Thoracic aorta (tissue), 2 donors: Measurements from ENCODE around the gene THAP12. TPM values are rescaled to one million over a fixed set of nuclear protein-coding genes. Genes with fewer than 3 reads are reported as not detected.

ENCODE experiments used
- ATAC-seq: fragments of 150-250 bp; one replicate; pipeline ENCODE4 v1.8.0; 2017; ENCODE audit warnings: low read depth; ENCODE audit not compliant: insufficient number of reproducible peaks, low FRiP score
- DNase-seq: peaks from one replicate; pipeline ENCODE4 v3.0.0-alpha.2; 2020; ENCODE audit warnings: low spot score
- H3K27ac ChIP-seq, 2 donors: fragments of 200-600 bp; sonication (generic); 1 replicate in 1 of 2; 2 replicates in 1 of 2; pipeline ENCODE4 v1.5.1; 2016; ENCODE audit warnings: mild to moderate bottlenecking in 2 of 2, moderate library complexity in 2 of 2
- H3K27me3 ChIP-seq: fragments of 200-600 bp; sonication (generic); replicated peaks from 2 replicates; pipeline ENCODE4 v1.6.0; 2016; ENCODE audit warnings: mild to moderate bottlenecking; ENCODE audit not compliant: insufficient read depth
- H3K36me3 ChIP-seq: fragments of 200-600 bp; sonication (generic); one replicate; pipeline ENCODE4 v1.5.1; 2016
- H3K4me1 ChIP-seq, 2 donors: fragments of 200-600 bp; sonication (generic); 1 replicate in 1 of 2; 2 replicates in 1 of 2; pipeline versions ENCODE4 v1.5.1 to v1.6.0; 2016; ENCODE audit warnings: low read depth in 2 of 2, mild to moderate bottlenecking in 1 of 2; ENCODE audit not compliant: control insufficient read depth in 1 of 2
- H3K4me3 ChIP-seq: fragments of 200-600 bp; sonication (generic); 2 replicates; pipeline ENCODE4 v1.5.1; 2016; ENCODE audit warnings: mild to moderate bottlenecking
- H3K9me3 ChIP-seq: fragments of 200-600 bp; sonication (generic); 2 replicates; pipeline ENCODE4 v1.5.1; 2016
- CTCF ChIP-seq: fragments of 200-600 bp; sonication (generic); IDR thresholded peaks from one replicate; pipeline ENCODE4 v1.5.1; 2019; ENCODE audit warnings: antibody characterized with exemption
- total RNA-seq, 2 donors: library from RNA; depleted of rRNA; stranded (reverse); fragments of >200 nt; gene quantifications; one replicate each; pipeline versions ENCODE4 v1.1.0 to v1.2.3, GENCODE V29; 2016

THAP12 gene
- total RNA-seq, 2 donors from 2014 or later = 38.0 to 38.3 TPM

- no peak for DNase-seq
- Histone ChIP-seq H3K4me1 (no peaks in the 10 kb centered on the region), H3K27me3 (no peaks in the 10 kb centered on the region), H3K36me3 (no peaks in the 10 kb centered on the region), H3K4me3 (no peak overlapping the region), H3K27ac (no peak overlapping the region), H3K9me3 (no peaks in the 10 kb centered on the region)
- TF ChIP-seq CTCF = no peak
- ATAC-seq = no peak
Measured at GRCh38 chr11:76307978-76308747, 72.8 kb downstream of the THAP12 start.

- no peak for TF ChIP-seq CTCF
- H3K27me3 ChIP-seq = no peaks in the 10 kb centered on the region
- H3K27ac ChIP-seq = no peak overlapping the region
- ATAC-seq = no peak
- H3K36me3 ChIP-seq = no peaks in the 10 kb centered on the region
- H3K9me3 ChIP-seq = no peaks in the 10 kb centered on the region
- H3K4me3 ChIP-seq = no peak overlapping the region
- no peaks in the 10 kb centered on the region for H3K4me1 ChIP-seq
- DNase-seq = no peak
Measured at GRCh38 chr11:76307396-76307795, 73.5 kb downstream of the THAP12 start.

GRCh38 chr11:76303399-76303798 lies 77.5 kb downstream of the THAP12 start:
- H3K27ac ChIP-seq = no peak overlapping the region
- no peaks in the 10 kb centered on the region for H3K4me1 ChIP-seq
- no peak overlapping the region for H3K4me3 ChIP-seq
- H3K9me3 ChIP-seq = no peaks in the 10 kb centered on the region
- no peaks in the 10 kb centered on the region for H3K36me3 ChIP-seq
- no peaks in the 10 kb centered on the region for H3K27me3 ChIP-seq
- DNase-seq (no peak), ATAC-seq (no peak)
- no peak for TF ChIP-seq CTCF

- no peaks in the 10 kb centered on the region for H3K36me3 ChIP-seq
- H3K4me3 ChIP-seq = no peak overlapping the region
- DNase-seq (no peak), ATAC-seq (no peak)
- no peaks in the 10 kb centered on the region for H3K9me3 ChIP-seq
- no peaks in the 10 kb centered on the region for H3K4me1 ChIP-seq
- H3K27ac ChIP-seq = no peak overlapping the region
- no peak for TF ChIP-seq CTCF
- H3K27me3 ChIP-seq = no peaks in the 10 kb centered on the region
Measured at GRCh38 chr11:76302996-76303395, 77.9 kb downstream of the THAP12 start.

Other genes starting within 250 kb of the THAP12 start
- gene WNT11, start 174.6 kb downstream of the THAP12 start, total RNA-seq = 10 to 100 TPM; 12.0 to 35.1 TPM
- gene GVQW3, start 191 bp upstream of the THAP12 start, total RNA-seq = 1 to 10 TPM in 1 of 2 donors, under 1 TPM in 1; 0.68 to 3.2 TPM
- 10 to 100 TPM; 53.5 to 73.2 TPM for gene EMSY, start 63.9 kb upstream of the THAP12 start, total RNA-seq